Measurements from ENCODE around the gene FARSA. TPM values are rescaled to one million over a fixed set of nuclear protein-coding genes. Genes with fewer than 3 reads are reported as not detected.

FARSA gene
- total RNA-seq, 1 experiment from 2014 or later: 194 TPM

- BruUV-seq (replicated peaks): no TSS peak
- no peaks in the 10 kb centered on the region for H3K9me2 ChIP-seq (replicated peaks; ENCODE audit: low read length)
- no peaks in the 10 kb centered on the region for H3K9me3 ChIP-seq (ENCODE audit: low read length)
- H3K27ac ChIP-seq (ENCODE audit: low read length): no peak overlapping the region
- peaks cover 67% of the 10 kb centered on the region for H3K79me2 ChIP-seq (ENCODE audit: low read length)
- H4K20me1 ChIP-seq (ENCODE audit: low read length): peaks cover 37% of the 10 kb centered on the region
- no peak overlapping the region for H2AFZ ChIP-seq (ENCODE audit: low read length)
- H3K9ac ChIP-seq (ENCODE audit: low read length): no peak overlapping the region
- peaks cover 64% of the 10 kb centered on the region for H3K36me3 ChIP-seq (ENCODE audit: low read depth, low read length)
- H3F3A ChIP-seq (ENCODE audit: low read length, unreplicated experiment): peaks cover 37% of the 10 kb centered on the region
- no peak for ATAC-seq
- no peak for DNase-seq
- ChIA-PET CTCF (no interaction called here), POLR2A (ENCODE audit: unreplicated experiment) (no interaction called here)
- TF ChIP-seq EZH2phosphoT487 (IDR thresholded peaks at IDR 0.05; ENCODE audit: borderline replicate concordance, low read length) (no peak), EZH2 (IDR thresholded peaks at IDR 0.05; ENCODE audit: low read length, unreplicated experiment) (no peak), CTCF (conservative IDR thresholded peaks at IDR 0.05; ENCODE audit: low read depth, low read length) (no peak)
- H3K27me3 ChIP-seq (ENCODE audit: low read length): no peaks in the 10 kb centered on the region
- peaks cover 35% of the 10 kb centered on the region for H3K4me1 ChIP-seq (ENCODE audit: insufficient read depth, low read length)
- H3K4me3 ChIP-seq (ENCODE audit: low read length): no peak overlapping the region
- peak overlapping the region; percentile 8; the same call in 1 of the 2 replicates for H3K4me2 ChIP-seq (ENCODE audit: low read length)
- intact Hi-C loops (cut with micrococcal nuclease): no loop called here
Observed at GRCh38 chr19:12943437-12944044, 10.0 kb upstream of the FARSA start.

- DNase-seq (no peak), ATAC-seq (no peak)
- TF ChIP-seq EZH2phosphoT487 (IDR thresholded peaks at IDR 0.05; ENCODE audit: borderline replicate concordance, low read length): no peak
- TF ChIP-seq CTCF (conservative IDR thresholded peaks at IDR 0.05; ENCODE audit: low read depth, low read length): no peak
- no peak for TF ChIP-seq EZH2 (IDR thresholded peaks at IDR 0.05; ENCODE audit: low read length, unreplicated experiment)
- Histone ChIP-seq H3K4me2 (ENCODE audit: low read length) (peak overlapping the region; percentile 92), H3F3A (ENCODE audit: low read length, unreplicated experiment) (peaks cover 37% of the 10 kb centered on the region), H3K79me2 (ENCODE audit: low read length) (peaks cover 42% of the 10 kb centered on the region), H3K4me1 (ENCODE audit: insufficient read depth, low read length) (peaks cover 32% of the 10 kb centered on the region), H3K9me3 (ENCODE audit: low read length) (no peaks in the 10 kb centered on the region), H4K20me1 (ENCODE audit: low read length) (peaks cover 37% of the 10 kb centered on the region), H3K27me3 (ENCODE audit: low read length) (no peaks in the 10 kb centered on the region), H3K27ac (ENCODE audit: low read length) (no peak overlapping the region), H2AFZ (ENCODE audit: low read length) (no peak overlapping the region), H3K9me2 (replicated peaks; ENCODE audit: low read length) (no peaks in the 10 kb centered on the region), H3K36me3 (ENCODE audit: low read depth, low read length) (peaks cover 51% of the 10 kb centered on the region), H3K9ac (ENCODE audit: low read length) (peak overlapping the region; percentile 98; the same call in 1 of the 2 replicates), H3K4me3 (ENCODE audit: low read length) (peak overlapping the region; percentile 95)
- POLR2A ChIA-PET (ENCODE audit: unreplicated experiment): no interaction called here
- BruUV-seq (replicated peaks): no TSS peak
- CTCF ChIA-PET: no interaction called here
- intact Hi-C loops (cut with micrococcal nuclease): no loop called here
Observed at GRCh38 chr19:12940897-12941296, 7.4 kb upstream of the FARSA start.

GRCh38 chr19:12939975-12940423 lies 6.5 kb upstream of the FARSA start:
- no peak overlapping the region for H3K27ac ChIP-seq (ENCODE audit: low read length)
- no peak for DNase-seq
- peak overlapping the region; percentile 92 for H3K4me2 ChIP-seq (ENCODE audit: low read length)
- H3K9me2 ChIP-seq (replicated peaks; ENCODE audit: low read length): no peaks in the 10 kb centered on the region
- H3K4me1 ChIP-seq (ENCODE audit: insufficient read depth, low read length): peaks cover 32% of the 10 kb centered on the region
- H3F3A ChIP-seq (ENCODE audit: low read length, unreplicated experiment): peaks cover 34% of the 10 kb centered on the region
- no TSS peak for BruUV-seq (replicated peaks)
- no peaks in the 10 kb centered on the region for H3K9me3 ChIP-seq (ENCODE audit: low read length)
- ATAC-seq: no peak
- H4K20me1 ChIP-seq (ENCODE audit: low read length): peaks cover 37% of the 10 kb centered on the region
- H3K36me3 ChIP-seq (ENCODE audit: low read depth, low read length): peaks cover 51% of the 10 kb centered on the region
- POLR2A ChIA-PET (ENCODE audit: unreplicated experiment): no interaction called here
- no peak for TF ChIP-seq EZH2phosphoT487 (IDR thresholded peaks at IDR 0.05; ENCODE audit: borderline replicate concordance, low read length)
- no peak for TF ChIP-seq CTCF (conservative IDR thresholded peaks at IDR 0.05; ENCODE audit: low read depth, low read length)
- TF ChIP-seq EZH2 (IDR thresholded peaks at IDR 0.05; ENCODE audit: low read length, unreplicated experiment): no peak
- H3K27me3 ChIP-seq (ENCODE audit: low read length): no peaks in the 10 kb centered on the region
- H2AFZ ChIP-seq (ENCODE audit: low read length): no peak overlapping the region
- H3K79me2 ChIP-seq (ENCODE audit: low read length): peaks cover 42% of the 10 kb centered on the region
- H3K9ac ChIP-seq (ENCODE audit: low read length): peak overlapping the region; percentile 98
- peak overlapping the region; percentile 95 for H3K4me3 ChIP-seq (ENCODE audit: low read length)
- CTCF ChIA-PET: no interaction called here
- intact Hi-C loops (cut with micrococcal nuclease): no loop called here

Measured in PC-3 (cell line).